ENCODE measurements around the gene WBP2. TPM values are rescaled to one million over a fixed set of nuclear protein-coding genes. Genes with fewer than 3 reads are reported as not detected.
A peak's percentile ranks its signal among the peaks of the same experiment; 100 is the strongest.

Gene WBP2
- polyA plus RNA-seq, 6 donors from 2014 or later, result 73.4 to 134 (median 87.6) TPM

DNA sequence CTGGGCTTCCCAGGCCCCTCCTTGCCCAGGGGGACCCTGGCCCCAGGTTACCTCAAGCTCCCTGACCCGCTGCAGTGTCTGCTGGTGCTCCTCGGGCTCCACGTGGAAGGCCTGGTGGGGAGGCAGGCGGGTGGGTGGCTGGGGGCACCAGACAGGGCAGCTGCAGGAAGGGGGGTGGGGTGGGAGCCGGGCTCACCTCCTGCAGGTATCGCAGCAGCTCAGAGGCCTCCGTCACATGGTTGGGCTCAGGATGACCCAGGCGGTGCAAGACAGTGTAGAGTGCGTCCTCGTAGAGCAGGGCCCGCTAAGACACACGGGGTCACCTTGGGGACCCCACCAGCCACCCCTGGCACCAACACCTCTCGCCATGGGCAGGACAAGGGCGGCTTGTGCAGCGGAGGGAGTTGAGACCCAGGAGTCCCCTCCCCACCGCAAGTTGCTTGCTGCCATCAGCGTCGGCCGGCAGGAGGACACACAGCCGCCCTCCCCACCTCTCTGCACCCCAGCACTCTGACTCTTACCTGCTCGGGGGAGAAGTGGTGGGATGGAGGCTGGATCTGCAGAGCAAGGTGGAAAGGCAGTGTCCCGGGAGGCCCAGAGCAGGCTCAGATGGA, 12.1 kb downstream of the WBP2 start:
- Mint-ChIP-seq H3K9me3 (no peaks in the 10 kb centered on the region), H3K4me3 (peak overlapping the region; percentile 86 to 96 (median 93)), H3K4me1 (peaks cover 16 to 27% (median 27%) of the 10 kb centered on the region in 3 donors), H3K27me3 (no peaks in the 10 kb centered on the region), H3K36me3 (peaks cover 0 to 6% of the 10 kb centered on the region in 2 donors), H3K27ac (peak overlapping the region in 5 of 6 donors; percentile 42 to 98 (median 90))
- DNase-seq (no peak), ATAC-seq (ENCODE audit: low read depth in 2 of 2) (peak; percentile 4 to 9)

DNA sequence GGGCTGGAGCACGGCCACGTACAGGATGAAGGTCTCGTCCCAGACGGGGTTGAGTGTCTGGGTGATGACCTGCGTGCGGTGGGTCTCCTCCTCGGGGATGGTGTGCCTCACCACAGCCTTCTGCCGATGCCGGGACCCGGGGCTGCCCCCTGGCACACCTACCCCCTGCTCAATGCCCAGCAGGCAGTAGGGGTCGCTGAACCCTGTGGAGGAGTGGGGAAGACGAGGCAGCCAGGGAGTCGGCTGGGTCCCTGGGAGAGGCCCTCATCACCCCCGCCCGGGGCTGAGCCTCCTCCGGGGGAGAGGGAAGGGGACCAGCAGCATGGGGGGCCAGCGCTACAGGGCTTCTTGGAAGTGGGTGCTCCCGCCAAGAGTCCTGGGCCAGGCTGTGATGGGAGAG, 12.7 kb downstream of the WBP2 start:
- H3K4me3 Mint-ChIP-seq, result peak overlapping the region in 5 of 8 donors; percentile 9 to 86 (median 29)

DNA sequence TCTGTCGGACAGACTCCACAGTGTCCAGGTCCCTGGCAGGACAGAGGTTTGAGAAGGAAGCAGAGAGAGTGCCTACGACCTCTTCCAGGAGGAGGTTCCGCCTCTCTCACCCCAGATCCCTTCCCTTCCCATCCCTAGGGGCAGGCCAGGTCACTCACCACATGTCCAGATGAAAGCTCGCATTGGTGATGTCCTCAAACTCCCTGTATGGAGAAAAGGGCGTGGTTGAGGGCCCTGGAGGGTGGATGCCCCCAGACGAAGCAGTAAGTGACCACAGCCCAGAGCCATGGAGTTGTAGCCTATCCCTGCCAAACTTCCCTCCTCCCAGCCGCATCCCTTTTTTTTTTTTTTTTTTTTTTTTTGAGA, 14.4 kb downstream of the WBP2 start:
- no peak overlapping the region for H3K27ac Mint-ChIP-seq
- no peak overlapping the region for H3K4me3 Mint-ChIP-seq

More for the DNA sequence above, 12.7 kb downstream of the WBP2 start:
- Mint-ChIP-seq H3K9me3 (no peaks in the 10 kb centered on the region), H3K27me3 (no peaks in the 10 kb centered on the region), H3K27ac (peak overlapping the region in 1 of 6 donors; percentile 83), H3K36me3 (no peaks in the 10 kb centered on the region), H3K4me1 (peaks cover 12 to 23% (median 22%) of the 10 kb centered on the region in 3 donors)
- DNase-seq (no peak), ATAC-seq (ENCODE audit: low read depth in 2 of 2) (no peak)

DNA sequence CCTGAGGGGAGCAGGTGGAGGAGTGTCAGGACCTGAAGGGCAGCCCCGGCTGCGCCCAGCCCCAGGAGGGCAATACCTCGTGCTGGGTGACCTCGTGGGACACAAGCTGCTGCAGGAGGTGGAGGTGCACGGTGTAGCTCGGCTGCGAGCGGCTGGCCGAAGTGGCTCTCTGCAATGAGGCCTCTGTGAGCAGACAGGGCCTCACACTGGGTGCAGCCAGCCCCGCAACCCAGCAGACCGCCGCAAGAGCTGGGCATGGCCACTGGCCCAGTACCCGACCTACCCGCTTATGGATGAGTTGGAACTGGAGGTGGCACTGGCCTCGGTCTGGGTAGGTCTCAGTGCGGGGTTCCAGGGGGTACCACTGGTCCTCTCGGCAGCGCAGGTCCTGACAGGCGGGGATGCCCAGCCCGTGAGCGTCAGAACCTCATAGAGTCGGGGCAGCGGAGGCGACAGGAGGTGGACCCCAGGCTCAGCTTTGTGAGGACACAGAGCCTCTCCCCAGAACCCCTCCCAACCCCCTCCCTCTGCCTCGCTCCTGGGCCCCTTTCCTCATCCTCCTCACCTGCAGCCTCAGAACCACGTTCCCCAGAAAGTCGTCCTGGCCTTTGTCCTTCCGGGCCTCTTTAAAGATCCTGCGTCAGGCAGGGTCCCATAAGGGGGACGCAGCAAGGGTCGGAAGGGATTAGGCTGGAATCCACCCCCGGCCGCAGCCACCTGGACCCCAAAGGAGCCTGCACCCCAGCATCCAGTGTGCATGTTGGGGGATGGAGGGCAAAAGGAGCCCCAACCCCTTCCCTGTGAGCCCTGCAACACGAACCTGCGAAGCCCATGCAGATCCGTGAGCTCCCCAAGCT, 15.0 kb downstream of the WBP2 start:
- Mint-ChIP-seq H3K4me1 (peaks cover 8 to 11% (median 9%) of the 10 kb centered on the region in 3 donors), H3K36me3 (no peaks in the 10 kb centered on the region)

More for the DNA sequence above, 14.4 kb downstream of the WBP2 start:
- Mint-ChIP-seq H3K9me3 (no peaks in the 10 kb centered on the region), H3K36me3 (no peaks in the 10 kb centered on the region), H3K27me3 (no peaks in the 10 kb centered on the region), H3K4me1 (peaks cover 12 to 17% (median 15%) of the 10 kb centered on the region in 3 donors)
- DNase-seq (no peak), ATAC-seq (ENCODE audit: low read depth in 2 of 2) (no peak)

DNA sequence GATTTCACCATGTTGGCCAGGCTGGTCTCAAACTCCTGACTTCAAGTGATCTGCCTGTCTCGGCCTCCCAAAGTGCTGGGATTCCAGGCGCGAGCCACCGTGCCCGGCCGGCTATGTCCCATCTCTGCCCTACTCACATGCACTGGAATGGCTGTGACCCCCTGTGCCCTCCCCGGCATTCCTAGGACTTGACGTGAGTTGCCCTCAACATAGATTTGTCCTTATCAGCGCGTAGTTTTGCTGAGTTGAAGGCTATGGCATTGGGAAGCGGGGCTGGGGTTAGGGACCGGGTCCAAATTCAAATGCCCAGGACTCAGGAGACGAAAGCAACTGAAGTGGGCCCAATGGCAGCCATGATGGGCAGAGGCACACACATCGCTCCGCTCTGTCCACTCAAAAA, 16.7 kb downstream of the WBP2 start:
- DNase-seq (no peak), ATAC-seq (ENCODE audit: low read depth in 2 of 2) (no peak)
- Mint-ChIP-seq H3K27ac (no peak overlapping the region), H3K9me3 (no peaks in the 10 kb centered on the region), H3K36me3 (no peaks in the 10 kb centered on the region), H3K4me1 (peaks cover 8 to 16% (median 8%) of the 10 kb centered on the region in 3 donors), H3K4me3 (no peak overlapping the region), H3K27me3 (no peaks in the 10 kb centered on the region)

More for the DNA sequence above, 15.0 kb downstream of the WBP2 start:
- ATAC-seq (ENCODE audit: low read depth in 2 of 2) (no peak), DNase-seq (no peak)
- Mint-ChIP-seq H3K27ac (no peak overlapping the region), H3K4me3 (peak overlapping the region in 2 of 8 donors; percentile 18 to 28), H3K27me3 (no peaks in the 10 kb centered on the region), H3K9me3 (no peaks in the 10 kb centered on the region)

DNA sequence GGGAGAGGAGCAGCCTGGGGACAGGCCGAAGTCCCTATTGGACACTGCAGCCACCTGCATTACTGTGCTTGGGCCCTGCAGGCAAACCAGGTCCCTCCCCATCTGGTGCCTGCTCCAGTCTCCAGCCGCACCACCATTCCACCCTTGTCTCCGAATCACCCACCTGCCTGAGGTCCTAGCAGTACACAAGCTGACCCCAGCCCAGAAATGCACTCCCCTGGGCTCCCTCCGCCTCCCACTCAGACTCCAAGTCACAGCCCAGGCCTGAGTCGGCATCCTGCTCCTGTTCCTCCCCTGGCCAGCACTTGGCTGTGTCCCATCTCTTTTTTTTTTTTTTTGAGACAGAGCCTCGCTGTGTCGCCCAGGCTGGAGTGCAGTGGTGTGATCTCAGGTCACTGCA, 17.2 kb downstream of the WBP2 start:
- Mint-ChIP-seq H3K27me3 (no peaks in the 10 kb centered on the region), H3K4me3 (no peak overlapping the region), H3K4me1 (peaks cover 10 to 17% (median 10%) of the 10 kb centered on the region in 3 donors), H3K9me3 (no peaks in the 10 kb centered on the region), H3K36me3 (no peaks in the 10 kb centered on the region), H3K27ac (no peak overlapping the region)
- DNase-seq, result no peak
- ATAC-seq (ENCODE audit: low read depth in 2 of 2), result no peak

DNA sequence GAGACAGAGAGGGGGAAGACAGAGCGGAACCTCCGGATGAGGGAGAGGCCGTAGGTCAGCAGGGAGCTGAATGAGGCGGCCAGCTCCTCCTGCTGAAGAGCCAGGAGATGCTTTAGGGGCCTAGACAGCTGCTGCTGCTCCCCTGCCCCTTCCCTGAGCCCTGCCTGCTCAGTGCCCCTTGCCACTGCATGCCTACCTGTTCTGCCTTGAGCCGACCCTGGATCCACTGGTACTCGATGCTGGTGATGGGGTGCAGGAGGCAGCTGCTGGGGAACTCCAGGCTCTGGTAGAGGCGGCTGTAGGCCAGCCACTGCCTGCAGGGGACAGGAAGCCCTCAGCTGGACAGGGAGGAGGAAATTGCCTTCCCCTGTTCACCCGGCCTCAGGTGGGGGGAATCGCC, 18.5 kb downstream of the WBP2 start:
- no peak for ATAC-seq (ENCODE audit: low read depth in 2 of 2)
- DNase-seq, result no peak
- Mint-ChIP-seq H3K27ac (no peak overlapping the region), H3K36me3 (no peaks in the 10 kb centered on the region), H3K27me3 (no peaks in the 10 kb centered on the region), H3K4me1 (peaks cover 15 to 18% (median 17%) of the 10 kb centered on the region in 3 donors), H3K9me3 (no peaks in the 10 kb centered on the region), H3K4me3 (peak overlapping the region in 1 of 8 donors; percentile 41)

DNA sequence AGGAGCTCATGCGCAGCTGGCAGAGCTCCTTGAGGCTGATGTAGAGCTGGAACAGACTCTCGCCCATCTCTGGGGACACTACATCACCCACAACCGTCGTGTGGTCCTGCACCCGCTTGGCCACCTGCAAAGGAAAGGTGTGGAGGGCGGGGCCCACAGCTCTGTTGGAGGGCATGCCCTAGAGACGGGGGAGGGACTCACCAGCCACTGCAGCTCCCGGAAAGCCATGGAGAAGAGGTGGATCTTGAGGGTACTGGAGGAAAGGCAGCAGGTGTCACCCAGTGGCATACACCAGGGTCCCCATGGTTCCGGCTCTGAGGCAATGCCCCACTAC, 19.5 kb downstream of the WBP2 start:
- no peaks in the 10 kb centered on the region for H3K27me3 Mint-ChIP-seq
- H3K9me3 Mint-ChIP-seq, result no peaks in the 10 kb centered on the region
- H3K36me3 Mint-ChIP-seq, result no peaks in the 10 kb centered on the region
- H3K27ac Mint-ChIP-seq, result no peak overlapping the region
- peaks cover 15 to 18% (median 17%) of the 10 kb centered on the region in 3 donors for H3K4me1 Mint-ChIP-seq
- no peak for DNase-seq
- ATAC-seq (ENCODE audit: low read depth in 2 of 2), result no peak
- no peak overlapping the region for H3K4me3 Mint-ChIP-seq

DNA sequence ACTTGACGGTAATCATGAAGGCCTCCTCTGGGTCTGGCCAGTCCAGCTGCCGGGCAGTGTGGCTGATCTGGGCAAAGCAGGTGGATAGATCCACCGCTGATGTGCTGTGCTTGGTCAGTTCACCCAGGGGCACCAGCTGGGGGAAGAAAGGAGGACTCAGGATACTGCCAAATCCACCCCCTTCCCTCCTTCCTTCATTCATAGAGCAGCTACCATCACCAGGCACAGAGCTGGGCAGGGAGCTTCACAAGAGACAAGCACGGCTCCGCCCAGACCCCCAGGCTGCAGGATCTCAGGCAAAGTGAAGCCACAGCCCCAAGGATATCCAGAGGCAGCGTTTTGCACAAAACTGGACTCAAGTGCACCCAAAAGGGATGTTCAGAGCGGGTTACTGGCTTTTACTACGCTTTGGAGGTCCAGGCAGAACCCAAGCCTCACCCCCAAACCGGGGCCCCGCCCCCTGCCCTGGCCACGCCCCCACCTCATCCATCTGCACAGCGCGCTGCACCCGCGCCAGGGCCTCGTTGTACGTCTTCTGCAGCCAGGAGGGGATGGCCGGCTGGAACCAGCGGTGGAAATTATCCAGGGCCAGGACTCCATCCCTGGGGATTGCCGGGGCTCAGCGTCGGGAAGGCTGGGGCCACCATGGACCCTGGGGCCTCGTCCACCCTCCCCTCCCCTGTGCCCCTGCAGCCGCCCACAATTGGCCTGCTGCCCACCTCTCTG, 20.0 kb downstream of the WBP2 start:
- Mint-ChIP-seq H3K36me3 (no peaks in the 10 kb centered on the region), H3K27me3 (no peaks in the 10 kb centered on the region), H3K9me3 (no peaks in the 10 kb centered on the region), H3K27ac (no peak overlapping the region), H3K4me3 (peak overlapping the region in 1 of 8 donors; percentile 15), H3K4me1 (peaks cover 15 to 18% (median 17%) of the 10 kb centered on the region in 3 donors)
- no peak for DNase-seq
- ATAC-seq (ENCODE audit: low read depth in 2 of 2), result no peak

DNA sequence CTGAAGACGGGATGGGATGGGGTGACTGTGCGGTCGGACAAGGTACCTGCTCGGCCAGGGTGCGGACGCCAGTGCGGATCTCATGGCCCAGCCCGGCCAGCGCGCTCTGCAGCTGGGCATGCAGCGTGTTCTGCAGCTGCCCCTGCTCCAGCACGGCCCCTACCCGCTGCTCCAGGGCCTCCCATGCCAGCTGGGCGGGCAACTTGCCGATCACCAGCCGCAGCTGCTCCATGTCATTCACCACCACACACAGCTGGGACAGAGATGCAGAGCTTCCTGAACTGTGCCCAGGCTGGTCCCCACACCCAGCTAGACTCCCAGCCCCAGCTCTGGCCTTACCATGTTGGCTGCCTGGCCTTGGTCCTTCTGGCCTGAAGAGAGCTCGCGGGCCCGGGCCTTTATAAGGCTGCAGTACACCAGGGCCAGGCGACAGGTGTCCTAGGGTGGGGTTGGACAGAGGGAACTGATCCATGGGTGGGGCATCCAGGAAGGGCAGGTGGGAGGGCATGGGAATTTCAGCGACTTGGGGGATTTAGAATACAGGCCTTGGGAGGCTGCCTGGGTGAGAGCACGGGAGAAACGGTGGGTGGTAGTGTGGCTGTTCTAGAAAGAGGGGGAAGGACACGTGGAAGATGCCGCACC, 20.7 kb downstream of the WBP2 start:
- no peak overlapping the region for H3K4me3 Mint-ChIP-seq
- DNase-seq, result no peak
- ATAC-seq (ENCODE audit: low read depth in 2 of 2), result no peak
- H3K27ac Mint-ChIP-seq, result peak overlapping the region in 1 of 6 donors; percentile 56
- peaks cover 15 to 18% (median 17%) of the 10 kb centered on the region in 3 donors for H3K4me1 Mint-ChIP-seq
- no peaks in the 10 kb centered on the region for H3K9me3 Mint-ChIP-seq
- no peaks in the 10 kb centered on the region for H3K27me3 Mint-ChIP-seq
- no peaks in the 10 kb centered on the region for H3K36me3 Mint-ChIP-seq

DNA sequence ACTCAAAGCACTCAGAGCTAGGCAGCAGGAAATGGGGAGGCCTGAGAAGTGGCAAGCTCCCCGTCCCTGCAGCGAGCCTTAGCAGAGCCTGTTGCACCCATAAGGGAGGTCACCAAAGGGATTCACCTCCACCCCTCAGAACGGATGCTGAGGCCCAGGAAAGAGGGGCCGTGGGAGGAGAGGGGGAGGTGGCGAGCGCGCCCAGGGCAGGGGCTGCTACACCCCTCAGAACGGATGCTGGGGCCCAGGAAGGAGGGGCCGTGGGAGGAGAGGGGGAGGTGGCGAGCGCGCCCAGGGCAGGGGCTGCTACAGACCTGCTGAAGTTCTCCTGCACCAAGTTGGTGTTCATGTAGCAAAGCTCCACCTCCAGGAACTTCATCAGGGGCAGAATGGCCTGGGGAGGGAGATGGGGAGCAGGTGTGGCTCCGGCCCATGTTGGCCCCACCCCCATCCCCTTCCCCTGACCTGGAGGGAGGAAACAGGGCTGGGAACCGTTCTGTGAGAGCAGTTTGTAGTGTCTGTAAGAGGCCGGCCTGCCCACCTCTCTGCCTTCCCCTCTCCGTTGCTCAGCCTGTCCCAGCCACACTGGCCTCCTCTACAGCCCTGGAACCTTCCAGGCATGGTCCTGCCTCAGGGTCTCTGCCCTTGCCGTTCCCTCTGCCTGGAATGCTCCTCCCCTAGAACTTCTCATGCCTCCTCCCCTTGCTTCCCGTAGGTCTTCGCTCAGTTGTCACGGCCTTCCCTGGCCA, 22.3 kb downstream of the WBP2 start:
- ATAC-seq (ENCODE audit: low read depth in 2 of 2) (no peak), DNase-seq (no peak)
- peak overlapping the region in 1 of 8 donors; percentile 44 for H3K4me3 Mint-ChIP-seq
- H3K27ac Mint-ChIP-seq, result peak overlapping the region in 4 of 6 donors; percentile 67 to 84 (median 75)
- H3K9me3 Mint-ChIP-seq, result no peaks in the 10 kb centered on the region
- peaks cover 18 to 23% (median 23%) of the 10 kb centered on the region in 3 donors for H3K4me1 Mint-ChIP-seq
- no peaks in the 10 kb centered on the region for H3K36me3 Mint-ChIP-seq
- no peaks in the 10 kb centered on the region for H3K27me3 Mint-ChIP-seq

DNA sequence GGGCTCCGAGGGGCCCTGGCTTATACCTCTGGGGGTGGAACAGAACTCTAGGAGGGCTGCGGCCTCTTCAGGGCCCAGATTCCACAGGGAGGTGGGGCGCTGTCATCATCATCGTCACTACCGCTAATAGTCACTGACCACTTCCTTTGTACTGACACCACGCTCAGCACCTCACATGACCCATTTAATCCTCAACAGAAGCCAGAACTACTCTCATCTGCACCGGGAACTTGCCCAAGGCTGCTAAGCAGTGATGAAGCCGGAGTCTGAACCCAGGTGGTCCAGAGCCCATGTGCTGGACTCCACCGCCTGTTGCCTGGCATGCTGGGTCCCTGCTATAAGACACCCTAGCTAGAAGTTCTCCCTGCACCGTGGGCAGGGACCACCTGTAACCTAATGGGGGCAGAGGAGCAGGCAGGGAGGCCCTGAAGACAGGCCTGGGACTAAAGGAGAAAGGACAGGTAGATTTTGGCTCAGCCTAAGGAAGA, 22.9 kb downstream of the WBP2 start:
- no peak for DNase-seq
- H3K9me3 Mint-ChIP-seq, result no peaks in the 10 kb centered on the region
- peaks cover 18 to 28% (median 23%) of the 10 kb centered on the region in 3 donors for H3K4me1 Mint-ChIP-seq
- ATAC-seq (ENCODE audit: low read depth in 2 of 2), result no peak
- peak overlapping the region in 3 of 6 donors; percentile 47 to 79 (median 71) for H3K27ac Mint-ChIP-seq
- H3K36me3 Mint-ChIP-seq, result no peaks in the 10 kb centered on the region
- no peaks in the 10 kb centered on the region for H3K27me3 Mint-ChIP-seq
- peak overlapping the region in 2 of 8 donors; percentile 44 to 58 for H3K4me3 Mint-ChIP-seq

All from naive B cell (primary cell).